Activated CD8-positive, alpha-beta T cell treated with anti-CD3 and anti-CD28 coated beads for 36 hours (primary cell): ENCODE results near the gene FBLIM1. TPM values are rescaled to one million over a fixed set of nuclear protein-coding genes. Genes with fewer than 3 reads are reported as not detected.
A peak's percentile ranks its signal among the peaks of the same experiment; 100 is the strongest.

Source experiments
- ATAC-seq: fragments of 200-7000 bp; cut with Tn5 transposase; one replicate; pipeline ENCODE4 v1.10.0; 2021; ENCODE audit warnings: mild to moderate bottlenecking, moderate library complexity
- CTCF ChIA-PET: fragments of 350-600 bp; sonication (Branson Sonifier 250); formaldehyde crosslinking; loops from one replicate; lab custom pipeline; 2021; ENCODE audit warnings: antibody characterized with exemption; lab: Charles Lee
- POLR2A ChIA-PET: fragments of 350-600 bp; sonication (Branson Sonifier 250); formaldehyde crosslinking; loops from one replicate; lab custom pipeline; 2021; ENCODE audit warnings: antibody characterized with exemption; lab: Charles Lee
- DNase-seq: peaks from one replicate; pipeline ENCODE4 v3.0.0-alpha.2; 2020
- H3K27ac Mint-ChIP-seq: one replicate; pipeline ENCODE4 v1.8.0; 2021; ENCODE audit warnings: mild to moderate bottlenecking, mixed read lengths
- H3K27me3 Mint-ChIP-seq: one replicate; pipeline ENCODE4 v1.8.0; 2021; ENCODE audit warnings: mixed read lengths
- H3K36me3 Mint-ChIP-seq: one replicate; pipeline ENCODE4 v1.8.0; 2021; ENCODE audit warnings: low read depth, mixed read lengths
- H3K4me1 Mint-ChIP-seq: one replicate; pipeline ENCODE4 v1.8.0; 2021; ENCODE audit warnings: low read depth, mixed read lengths
- H3K4me3 Mint-ChIP-seq: one replicate; pipeline ENCODE4 v1.8.0; 2021; ENCODE audit warnings: mild to moderate bottlenecking, moderate library complexity, mixed read lengths
- H3K9me3 Mint-ChIP-seq: one replicate; pipeline ENCODE4 v1.8.0; 2021; ENCODE audit warnings: mixed read lengths
- intact Hi-C: fragments of 100-400 bp; cut with micrococcal nuclease; formaldehyde crosslinking; loops from one replicate; pipeline ENCODE4 v1.10.0; 2022
- total RNA-seq, 2 experiments: library from RNA; stranded (reverse); gene quantifications; one replicate each; pipeline ENCODE4 v1.2.3, GENCODE V29; 2021
- TF ChIP-seq, protein P1 (sequence below): fragments of 200-600 bp; IDR thresholded peaks from one replicate; pipeline ENCODE4 v1.8.0; 2022; ENCODE audit warnings: antibody characterized with exemption, mild to moderate bottlenecking

FBLIM1 gene
- total RNA-seq, 2 experiments from 2014 or later = not detected

DNA sequence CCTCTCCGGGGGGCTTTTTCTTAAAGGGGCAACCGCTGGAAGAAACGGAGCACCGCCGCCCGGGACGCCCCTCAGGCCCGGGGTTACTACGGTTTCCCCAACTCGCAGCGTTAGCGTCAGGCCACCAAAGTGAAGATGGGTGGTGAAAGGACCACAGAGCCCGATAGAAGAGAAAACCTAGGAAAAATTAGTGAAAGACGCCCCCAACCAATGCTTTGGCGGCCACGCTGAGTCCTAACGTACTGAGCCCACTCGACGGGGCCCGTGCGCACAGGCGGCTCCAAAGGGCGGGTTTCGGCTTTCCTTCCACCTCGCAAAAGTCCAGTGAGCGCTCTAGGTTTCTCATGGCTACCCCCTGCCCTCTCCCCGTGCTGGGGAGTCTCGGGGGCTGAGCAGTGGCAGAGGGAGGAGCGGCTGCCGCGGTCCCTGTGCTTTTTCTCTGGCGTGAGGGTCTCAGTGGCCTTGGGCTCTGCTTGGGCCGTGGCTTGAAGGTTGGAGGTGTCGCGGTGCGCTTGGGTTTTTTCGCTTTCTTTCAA lies 76.7 kb downstream of the FBLIM1 start:
- Mint-ChIP-seq H3K9me3 (no peaks in the 10 kb centered on the region), H3K36me3 (peaks cover 7% of the 10 kb centered on the region), H3K27me3 (no peaks in the 10 kb centered on the region), H3K4me3 (peak overlapping the region; percentile 94), H3K27ac (peak overlapping the region; percentile 96), H3K4me1 (peaks cover 28% of the 10 kb centered on the region)
- TF ChIP-seq, protein P1, sequence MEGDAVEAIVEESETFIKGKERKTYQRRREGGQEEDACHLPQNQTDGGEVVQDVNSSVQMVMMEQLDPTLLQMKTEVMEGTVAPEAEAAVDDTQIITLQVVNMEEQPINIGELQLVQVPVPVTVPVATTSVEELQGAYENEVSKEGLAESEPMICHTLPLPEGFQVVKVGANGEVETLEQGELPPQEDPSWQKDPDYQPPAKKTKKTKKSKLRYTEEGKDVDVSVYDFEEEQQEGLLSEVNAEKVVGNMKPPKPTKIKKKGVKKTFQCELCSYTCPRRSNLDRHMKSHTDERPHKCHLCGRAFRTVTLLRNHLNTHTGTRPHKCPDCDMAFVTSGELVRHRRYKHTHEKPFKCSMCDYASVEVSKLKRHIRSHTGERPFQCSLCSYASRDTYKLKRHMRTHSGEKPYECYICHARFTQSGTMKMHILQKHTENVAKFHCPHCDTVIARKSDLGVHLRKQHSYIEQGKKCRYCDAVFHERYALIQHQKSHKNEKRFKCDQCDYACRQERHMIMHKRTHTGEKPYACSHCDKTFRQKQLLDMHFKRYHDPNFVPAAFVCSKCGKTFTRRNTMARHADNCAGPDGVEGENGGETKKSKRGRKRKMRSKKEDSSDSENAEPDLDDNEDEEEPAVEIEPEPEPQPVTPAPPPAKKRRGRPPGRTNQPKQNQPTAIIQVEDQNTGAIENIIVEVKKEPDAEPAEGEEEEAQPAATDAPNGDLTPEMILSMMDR = no peak
- intact Hi-C loops = loop anchor here (2.0 to 5.0 kb wide), 2 partner anchors 82 to 130 kb away; no protein-coding TSS in a partner anchor
- CTCF ChIA-PET = interaction anchor here (2.6 kb wide), 1 partner anchor 14 kb away, joined by 11 read pairs; no protein-coding TSS in a partner anchor
- no peak for DNase-seq
- ATAC-seq = peak; percentile 8
- POLR2A ChIA-PET = interaction anchor here (0.8 to 4.8 kb wide), 6 partner anchors 12 to 141 kb away, joined by 3 to 85 read pairs (median 12); partner anchors contain the start of genes SPEN and ZBTB17

DNA sequence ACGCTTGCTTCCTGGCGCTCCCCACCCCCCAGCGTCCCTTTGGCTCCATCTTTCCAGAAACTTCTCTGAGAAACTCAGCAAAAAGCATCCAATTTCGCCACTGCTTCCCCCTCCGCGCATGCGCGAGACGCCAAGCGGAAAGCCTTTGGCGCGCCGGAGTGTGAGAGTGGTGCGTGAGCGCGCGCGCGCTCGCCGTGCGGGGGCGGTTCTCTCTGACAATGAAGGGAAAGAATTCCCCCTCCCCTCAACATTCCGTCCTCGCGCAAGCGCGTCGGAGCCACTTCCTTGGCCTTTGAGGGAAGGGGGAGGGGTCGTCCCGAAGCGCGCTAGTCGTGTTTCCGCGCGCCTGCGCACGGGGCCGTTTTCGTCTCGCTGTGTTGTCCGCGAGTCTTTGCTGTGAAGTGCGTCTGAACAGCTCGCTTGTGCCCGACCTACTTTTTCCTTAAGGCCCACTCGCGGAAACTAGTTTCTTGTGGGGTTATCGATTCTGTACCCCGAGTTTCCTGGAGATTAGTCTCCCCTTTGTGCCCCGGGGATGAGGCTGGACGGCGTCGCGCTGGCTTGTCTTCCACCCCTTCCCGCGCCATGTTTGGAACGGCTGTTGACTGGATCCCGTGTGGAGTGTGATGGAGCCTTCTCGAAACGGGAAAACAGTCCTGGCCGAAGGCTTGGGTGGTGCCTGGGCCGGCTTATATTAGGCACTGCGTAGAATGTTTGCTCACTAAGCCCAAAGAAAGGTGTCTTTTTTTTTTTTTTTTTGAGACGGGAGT lies 77.3 kb downstream of the FBLIM1 start:
- DNase-seq (peak; percentile 100), ATAC-seq (peak; percentile 59)
- H3K27me3 Mint-ChIP-seq = no peaks in the 10 kb centered on the region
- peak overlapping the region; percentile 96 for H3K27ac Mint-ChIP-seq
- ChIA-PET CTCF (interaction anchor here (3.8 kb wide), 1 partner anchor 12 kb away, joined by 24 read pairs; the partner anchor contains the start of gene SPEN), POLR2A (interaction anchor here (0.8 to 4.8 kb wide), 2 partner anchors 12 to 128 kb away, joined by 3 to 85 read pairs; partner anchors contain the start of gene SPEN)
- H3K4me1 Mint-ChIP-seq = peaks cover 28% of the 10 kb centered on the region
- TF ChIP-seq, protein P1 = no peak
- no peaks in the 10 kb centered on the region for H3K9me3 Mint-ChIP-seq
- peak overlapping the region; percentile 94 for H3K4me3 Mint-ChIP-seq
- intact Hi-C loops = loop anchor here (2.0 to 5.0 kb wide), 2 partner anchors 81 to 129 kb away; no protein-coding TSS in a partner anchor
- H3K36me3 Mint-ChIP-seq = peaks cover 7% of the 10 kb centered on the region

Other genes starting within 250 kb of the FBLIM1 start
- gene CASP9, start 234.6 kb upstream of the FBLIM1 start, total RNA-seq = 10 to 100 TPM in 1 of 2 experiments, 1 to 10 TPM in 1; 9.7 to 11.5 TPM
- gene DNAJC16, start 231.9 kb upstream of the FBLIM1 start, total RNA-seq = 10 to 100 TPM in 1 of 2 experiments, 1 to 10 TPM in 1; 10.0 to 13.0 TPM
- gene AGMAT, start 173.7 kb upstream of the FBLIM1 start, total RNA-seq = 10 to 100 TPM; 21.6 to 21.9 TPM
- gene DDI2, start 141.3 kb upstream of the FBLIM1 start, total RNA-seq = 10 to 100 TPM; 33.7 to 34.9 TPM
- 10 to 100 TPM; 41.5 to 42.9 TPM for gene PLEKHM2, start 74.5 kb upstream of the FBLIM1 start, total RNA-seq
- gene SLC25A34, start 22.5 kb upstream of the FBLIM1 start, total RNA-seq = under 1 TPM; 0.56 to 0.81 TPM
- gene TMEM82, start 16.3 kb upstream of the FBLIM1 start, total RNA-seq = not detected
- 1 to 10 TPM; 2.5 to 2.8 TPM for gene UQCRHL, start 48.9 kb downstream of the FBLIM1 start, total RNA-seq
- gene SPEN, start 88.9 kb downstream of the FBLIM1 start, total RNA-seq = 10 to 100 TPM; 59.8 to 60.3 TPM
- gene ZBTB17, start 217.3 kb downstream of the FBLIM1 start, total RNA-seq = 10 to 100 TPM; 44.1 to 45.7 TPM
- gene SRARP, start 245.4 kb downstream of the FBLIM1 start, total RNA-seq = not detected